HG03457 (cell line): Measurements from ENCODE around the gene RBMS3.
"Not testable (repeated sequence)": the region's sequence is repeated elsewhere in the genome, so short reads cannot be mapped to it uniquely, and the experiment has no call there.

ENCODE experiments used
- ATAC-seq: cut with Tn5 transposase; IDR thresholded peaks from one replicate; pipeline ENCODE4 v1.9.1; 2021; ENCODE audit warnings: moderate number of reproducible peaks; ENCODE audit not compliant: unreplicated experiment

The RBMS3 gene

DNA sequence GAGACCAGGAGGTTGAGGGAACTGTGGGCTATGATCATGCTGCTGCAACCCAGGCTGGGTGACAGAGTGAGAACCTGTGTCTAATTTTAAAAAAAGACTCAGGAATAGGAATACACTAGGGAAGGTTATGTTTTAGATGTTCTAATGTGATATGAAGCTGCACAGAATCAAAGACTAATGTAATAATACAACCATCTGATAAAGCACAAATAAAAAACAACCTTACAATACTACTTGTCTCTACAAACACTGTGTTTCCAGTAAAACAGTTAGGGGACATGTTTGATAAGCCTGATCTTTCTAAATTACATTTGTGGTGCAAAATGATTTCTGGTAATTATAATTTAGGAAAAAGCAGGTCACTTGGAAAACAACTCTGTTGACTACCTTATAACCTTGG, 56.7 kb downstream of the RBMS3 start:
- ATAC-seq: no peak

DNA sequence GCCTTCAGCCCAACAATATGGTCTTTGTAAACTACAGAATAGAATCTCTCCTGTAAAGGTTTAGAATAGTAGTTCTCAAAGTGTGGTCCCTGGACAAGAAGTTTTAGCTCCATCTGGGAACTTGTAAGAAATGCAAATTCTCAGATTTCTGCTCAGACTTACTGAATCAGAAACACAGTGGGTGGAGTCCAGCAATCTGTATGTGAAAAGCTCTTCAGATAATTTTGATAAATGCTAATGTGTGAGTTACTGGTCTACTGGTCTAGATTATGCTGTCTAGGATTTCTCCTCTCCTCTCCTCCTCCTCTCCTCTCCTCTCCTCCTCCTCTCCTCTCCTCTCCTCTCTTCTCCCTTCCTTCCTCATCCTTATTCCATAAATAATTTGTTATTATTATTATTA, 57.5 kb downstream of the RBMS3 start:
- ATAC-seq: no peak

DNA sequence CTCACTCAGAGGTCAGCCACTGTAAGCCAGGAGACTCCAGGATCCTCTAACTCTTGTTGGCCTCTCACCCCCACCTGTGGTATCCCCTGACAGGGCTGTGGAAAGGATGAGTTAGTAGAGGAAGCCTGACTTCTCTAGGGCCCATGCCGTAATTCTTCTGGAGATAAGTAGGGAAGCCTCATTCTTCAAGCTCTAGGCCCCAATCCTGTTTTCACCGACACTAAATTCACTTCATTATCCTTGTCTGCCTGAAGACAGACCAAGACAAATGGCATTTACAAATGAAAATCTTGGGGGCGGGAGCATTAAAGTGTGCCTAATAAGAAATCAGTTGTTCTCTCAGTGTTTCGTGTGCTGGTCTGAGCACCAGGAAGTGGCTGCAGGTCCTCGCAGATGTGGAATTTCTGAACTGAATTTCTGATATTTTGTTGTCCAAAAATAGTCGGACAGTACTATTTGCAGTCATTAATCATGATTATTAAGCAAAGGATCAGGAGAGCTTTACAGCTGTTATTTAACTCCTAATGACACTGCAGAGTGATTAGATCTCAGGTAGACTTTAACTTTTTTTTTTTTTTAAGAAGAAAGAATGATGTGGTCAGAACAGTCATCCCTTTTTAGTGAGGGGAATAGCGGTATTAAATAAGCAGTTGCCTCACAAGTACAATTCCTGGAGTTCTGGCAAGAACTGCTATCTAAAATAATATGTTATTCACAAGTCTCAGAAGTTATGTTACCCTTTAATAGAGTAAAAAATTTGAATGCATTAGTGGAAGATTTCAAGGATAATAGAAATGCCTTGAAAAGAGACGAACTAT, 58.4 kb downstream of the RBMS3 start:
- ATAC-seq: no peak

DNA sequence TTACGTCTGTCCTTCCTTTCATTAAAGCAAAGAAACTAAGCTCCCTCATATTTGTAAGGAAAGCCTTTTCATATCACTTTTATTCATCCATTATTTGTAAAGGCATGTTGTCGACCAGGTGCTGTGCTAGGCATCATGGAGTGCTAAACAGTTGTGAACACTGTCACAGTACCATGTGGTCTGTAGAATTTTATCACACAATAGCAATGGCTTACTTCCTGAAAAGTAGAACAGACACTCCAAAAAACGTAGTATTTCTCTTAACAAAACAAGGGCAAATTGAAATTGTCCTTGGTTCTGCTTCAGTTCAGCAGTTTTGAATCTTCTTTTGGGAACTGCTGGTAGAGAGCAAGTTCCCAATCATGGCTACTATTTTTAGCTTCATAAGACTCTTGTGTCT, 63.3 kb downstream of the RBMS3 start:
- no peak for ATAC-seq

DNA sequence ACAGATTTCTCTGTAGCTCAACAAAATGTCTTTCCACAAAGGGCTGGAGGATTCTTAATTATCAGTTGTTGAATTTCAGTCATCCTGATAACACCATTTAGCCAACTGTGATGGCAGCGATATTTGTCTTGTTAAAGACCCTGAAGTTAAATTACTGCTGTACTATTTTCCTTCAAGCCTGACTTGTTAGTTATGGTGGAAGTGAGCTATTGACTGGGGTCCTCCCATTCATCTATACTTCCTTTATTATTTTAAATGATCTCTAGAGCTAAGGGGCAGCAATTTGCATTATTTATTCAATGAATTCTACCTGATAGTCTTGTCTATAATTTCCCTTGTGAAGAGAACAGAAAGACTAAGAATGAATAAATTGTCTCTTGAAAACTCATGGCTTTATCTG, 64.1 kb downstream of the RBMS3 start:
- no peak for ATAC-seq

DNA sequence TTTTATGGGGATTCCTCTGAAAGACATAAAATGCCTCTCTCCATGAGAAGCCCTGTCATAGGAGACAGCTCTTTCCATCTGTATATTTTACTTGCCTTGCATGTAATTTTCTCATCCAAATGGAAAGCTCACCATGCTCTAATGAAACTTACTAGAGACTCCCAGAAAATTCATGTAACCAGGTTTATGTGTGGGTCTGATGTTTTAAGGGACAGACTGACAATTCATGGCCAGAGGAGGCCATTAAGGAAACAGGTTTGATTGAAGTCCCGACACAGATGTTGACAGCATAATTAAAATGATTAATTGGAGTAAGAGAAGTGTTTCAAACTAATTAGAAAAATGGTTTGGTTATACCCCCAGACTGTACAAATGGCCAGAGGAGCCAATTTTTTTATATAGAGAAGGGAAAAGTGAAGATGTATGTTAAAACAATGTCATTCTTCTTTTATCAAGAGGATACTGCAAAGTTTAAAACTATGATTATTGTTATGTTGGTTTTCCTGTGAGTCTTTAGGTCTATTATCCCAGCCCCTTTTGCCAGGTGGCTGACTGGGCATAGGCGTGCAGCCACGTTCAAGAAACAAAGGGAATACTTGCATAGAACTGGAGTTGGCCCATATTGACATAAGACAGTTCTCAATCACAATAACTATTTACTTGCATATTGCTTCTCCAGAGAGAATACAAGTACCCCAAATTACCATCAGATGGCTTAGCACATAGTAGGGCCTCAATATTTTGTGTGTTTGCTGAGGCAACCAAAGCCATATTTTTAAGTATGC, 64.8 kb downstream of the RBMS3 start:
- ATAC-seq: no peak

DNA sequence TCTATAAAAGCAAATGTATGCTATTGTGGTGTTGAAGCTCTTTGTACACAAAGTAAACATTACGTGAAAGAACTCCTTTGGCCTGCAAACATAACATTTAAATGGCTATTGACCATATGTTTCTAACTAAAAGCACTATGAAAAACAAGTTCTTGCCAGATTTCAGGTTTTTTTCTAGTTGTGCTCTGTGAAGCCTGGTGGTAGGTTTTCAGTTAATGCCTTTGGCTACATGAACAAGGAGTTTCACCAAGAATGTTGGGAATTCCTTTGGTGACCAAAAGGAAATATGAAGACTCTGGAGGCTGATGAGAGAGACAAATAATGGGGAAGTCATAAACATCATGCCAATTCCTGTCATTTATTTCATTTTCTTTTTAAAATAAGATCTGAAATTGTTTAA, 66.0 kb downstream of the RBMS3 start:
- no peak for ATAC-seq

DNA sequence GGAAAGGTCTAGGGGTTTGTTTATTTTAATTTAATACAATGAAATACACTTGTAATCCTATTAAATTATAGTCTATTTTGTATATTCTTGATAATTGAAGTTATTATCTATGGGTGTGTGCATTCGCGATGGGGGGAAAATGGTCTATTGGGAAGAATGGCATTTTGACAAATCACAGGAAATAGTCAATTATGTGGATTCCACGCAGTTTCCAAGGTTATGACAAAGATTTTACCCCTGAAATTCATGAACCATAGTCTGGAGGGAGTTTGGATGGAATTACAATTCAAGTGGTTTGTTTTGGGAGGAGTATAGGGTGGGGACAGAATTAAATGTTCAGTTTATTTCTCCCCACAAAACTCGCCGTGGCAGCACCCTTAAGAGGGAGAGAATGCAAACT, 66.5 kb downstream of the RBMS3 start:
- no peak for ATAC-seq

DNA sequence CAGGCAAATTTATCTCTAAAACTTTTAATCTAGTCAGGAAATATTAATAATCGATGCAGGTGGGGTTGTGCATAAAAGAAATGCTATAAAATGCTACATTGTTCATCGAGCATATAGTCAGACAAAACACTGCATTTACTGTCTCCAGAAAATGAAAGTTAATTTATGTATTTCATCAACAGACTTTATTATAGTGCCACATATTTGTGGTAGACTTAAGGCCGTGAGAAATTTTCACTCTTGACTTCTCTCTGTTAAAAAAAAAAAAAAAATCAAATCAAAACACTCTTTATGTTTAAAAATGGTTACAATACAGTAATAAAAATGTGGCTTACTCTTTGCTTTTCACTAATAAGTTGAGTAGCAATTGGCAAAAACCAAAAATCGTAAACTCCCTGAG, 67.4 kb downstream of the RBMS3 start:
- no peak for ATAC-seq

DNA sequence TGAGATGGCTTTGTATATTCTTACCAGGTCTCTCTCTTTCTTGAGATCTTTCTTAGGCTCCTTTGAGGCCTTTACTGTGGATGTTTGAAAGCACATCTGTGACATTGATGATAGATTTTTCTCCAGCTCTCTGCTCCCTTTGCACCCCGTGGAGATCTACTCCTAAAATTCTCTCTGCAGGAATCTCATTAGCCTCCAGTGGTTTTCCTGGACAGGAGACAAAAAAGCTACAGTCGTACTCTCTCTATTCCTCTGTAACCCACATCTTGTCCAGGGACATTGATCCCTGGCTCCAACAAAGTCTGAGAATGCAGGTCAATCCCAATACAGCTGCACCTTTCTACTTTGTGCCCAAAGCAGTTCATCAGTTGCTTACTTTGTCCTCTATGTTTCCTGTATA, 68.2 kb downstream of the RBMS3 start:
- no peak for ATAC-seq

DNA sequence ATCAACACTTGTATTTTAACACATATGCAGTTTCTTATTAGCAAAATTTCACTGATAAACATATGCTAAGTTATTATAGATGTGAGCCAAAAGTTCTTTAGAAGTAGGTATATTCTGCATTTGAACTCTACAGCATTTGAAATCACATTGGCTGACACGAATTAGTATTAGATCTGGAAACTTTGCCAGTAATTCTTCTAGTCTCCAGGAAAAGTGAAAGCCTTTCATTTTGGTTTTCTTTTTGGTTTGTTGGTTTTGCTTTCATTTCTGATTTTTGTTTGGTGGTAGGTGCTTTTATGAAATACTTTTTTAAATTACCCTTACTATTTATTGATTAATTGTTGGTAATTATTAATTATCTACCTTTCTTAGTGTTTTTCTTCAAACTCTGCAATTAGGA, 72.9 kb downstream of the RBMS3 start:
- no peak for ATAC-seq

DNA sequence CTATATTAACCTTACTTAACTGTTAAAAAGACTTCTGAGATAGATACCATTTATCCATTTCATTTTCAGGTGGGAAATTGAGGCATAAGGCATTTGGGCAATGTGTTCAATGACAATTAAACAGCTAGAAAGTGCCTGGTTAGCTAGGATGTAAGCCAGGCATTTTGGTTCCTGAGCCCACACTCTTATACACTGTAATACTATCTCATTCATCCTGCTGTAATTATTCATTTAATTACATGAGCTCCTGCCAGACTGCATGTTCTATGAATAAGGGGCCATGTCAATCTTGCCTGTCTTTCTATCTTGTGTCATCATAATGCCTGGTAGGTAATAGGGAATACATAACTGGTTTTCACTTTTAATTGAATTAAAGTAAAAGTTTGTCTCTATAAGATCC, 74.0 kb downstream of the RBMS3 start:
- no peak for ATAC-seq

DNA sequence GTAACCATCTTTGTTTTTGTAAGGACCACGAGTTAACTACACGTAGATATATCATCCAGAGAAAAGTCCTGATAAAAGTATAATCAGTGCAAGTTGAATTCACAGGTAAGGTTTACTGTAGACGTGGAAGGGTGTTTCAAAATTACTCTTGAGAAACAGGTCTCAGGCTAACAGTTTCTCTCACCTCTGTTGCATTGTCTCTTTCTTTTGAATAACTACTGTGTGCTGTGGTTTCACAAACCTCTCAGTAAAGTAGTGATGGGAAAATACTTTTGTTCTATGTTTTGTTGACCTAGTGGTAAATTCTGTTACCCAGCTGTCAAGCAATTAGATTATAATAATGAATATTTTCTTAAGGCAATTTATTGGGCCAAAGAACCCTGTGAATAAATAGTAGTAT, 75.2 kb downstream of the RBMS3 start:
- ATAC-seq: no peak

DNA sequence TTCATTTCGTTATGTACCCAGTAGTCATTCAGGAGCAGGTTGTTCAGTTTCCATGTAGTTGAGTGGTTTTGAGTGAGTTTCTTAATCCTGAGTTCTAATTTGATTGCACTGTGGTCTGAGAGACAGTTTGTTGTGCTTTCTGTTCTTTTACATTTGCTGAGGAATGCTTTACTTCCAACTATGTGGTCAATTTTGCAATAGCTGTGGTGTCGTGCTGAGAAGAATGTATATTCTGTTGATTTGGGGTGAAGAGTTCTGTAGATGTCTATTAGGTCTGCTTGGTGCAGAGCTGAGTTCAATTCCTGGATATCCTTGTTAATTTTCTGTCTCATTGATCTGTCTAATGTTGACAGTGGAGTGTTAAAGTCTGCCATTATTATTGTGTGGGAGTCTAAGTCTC, 79.4 kb downstream of the RBMS3 start:
- ATAC-seq: not testable (repeated sequence)

DNA sequence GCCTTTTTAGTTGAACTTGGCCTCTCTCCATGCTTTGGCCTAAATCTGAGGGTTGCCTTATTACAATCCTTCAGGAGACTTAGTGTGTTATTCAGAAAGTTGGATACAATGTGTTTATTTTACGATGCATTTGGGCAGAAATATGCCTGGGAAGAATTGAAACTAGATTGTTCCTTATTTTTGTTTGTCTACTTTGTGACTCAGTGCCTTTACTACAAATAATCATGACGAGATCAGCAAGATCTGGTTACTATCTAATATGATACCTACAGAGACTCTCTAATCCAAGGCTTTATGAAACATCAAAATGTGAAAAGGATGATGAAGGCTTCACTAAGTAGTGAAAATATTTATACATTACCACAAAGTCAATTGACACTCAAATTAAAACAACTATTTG, 82.2 kb downstream of the RBMS3 start:
- no peak for ATAC-seq

DNA sequence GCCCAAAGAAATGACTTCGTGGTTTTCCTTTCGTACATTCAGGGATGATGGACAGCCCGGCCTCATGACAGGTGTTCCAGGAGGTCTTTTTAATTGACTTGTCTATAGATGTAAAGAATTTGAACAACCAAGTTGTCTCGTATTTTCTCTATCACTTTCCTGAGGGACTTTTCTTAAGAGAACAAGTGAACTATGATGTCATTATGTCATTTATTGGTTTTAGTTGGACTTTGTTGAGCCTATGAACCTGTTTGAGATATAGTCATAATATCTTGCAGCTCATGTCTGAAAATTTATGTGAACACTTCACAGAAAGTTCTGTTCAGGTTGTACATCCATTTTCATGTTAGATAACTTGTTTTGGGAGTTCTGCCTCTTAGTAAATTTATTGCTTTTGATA, 89.2 kb downstream of the RBMS3 start:
- ATAC-seq: no peak

DNA sequence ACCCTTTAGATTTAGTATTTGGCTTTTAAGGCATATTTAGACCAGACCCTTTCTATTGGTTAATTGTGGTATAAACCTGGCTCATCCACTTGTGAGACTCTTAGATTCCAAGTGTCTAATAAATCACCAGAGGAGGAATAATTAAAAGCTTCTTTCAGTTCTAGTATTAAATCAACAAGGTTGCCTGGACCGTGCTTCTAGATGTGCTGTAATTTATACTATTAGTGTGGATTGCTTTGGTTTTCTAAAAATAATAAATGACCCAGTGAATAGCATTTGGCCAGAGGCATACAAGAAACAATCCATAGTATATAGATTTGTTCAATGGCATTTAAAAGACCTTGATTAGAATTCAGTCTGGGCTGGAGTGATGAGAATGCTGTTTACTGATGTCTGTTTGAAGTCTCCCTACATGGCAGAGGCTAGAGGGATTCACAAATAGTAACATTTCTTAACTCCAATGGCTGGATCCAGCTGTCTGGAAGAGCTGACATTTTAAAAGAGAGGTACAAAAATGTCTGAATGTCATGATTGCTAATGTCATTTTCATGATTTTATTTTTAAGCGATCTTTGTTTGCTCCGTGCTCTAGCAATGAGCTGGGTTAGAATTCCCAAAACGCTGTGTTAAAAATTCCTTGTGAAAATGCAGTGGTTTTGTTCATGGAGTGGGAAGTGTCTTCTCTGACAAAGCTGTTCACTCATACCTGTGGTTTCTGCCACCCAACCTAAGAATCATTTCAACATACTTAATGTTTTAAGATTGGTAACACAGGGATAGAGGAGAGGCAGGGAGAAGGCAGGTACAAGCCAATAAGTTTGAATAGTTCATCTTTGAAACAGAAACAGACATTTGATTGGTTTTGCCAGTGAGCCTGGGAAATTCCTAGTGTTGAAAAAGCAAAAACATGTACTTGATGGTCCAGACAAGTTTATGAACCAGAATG, 89.9 kb downstream of the RBMS3 start:
- ATAC-seq: no peak

DNA sequence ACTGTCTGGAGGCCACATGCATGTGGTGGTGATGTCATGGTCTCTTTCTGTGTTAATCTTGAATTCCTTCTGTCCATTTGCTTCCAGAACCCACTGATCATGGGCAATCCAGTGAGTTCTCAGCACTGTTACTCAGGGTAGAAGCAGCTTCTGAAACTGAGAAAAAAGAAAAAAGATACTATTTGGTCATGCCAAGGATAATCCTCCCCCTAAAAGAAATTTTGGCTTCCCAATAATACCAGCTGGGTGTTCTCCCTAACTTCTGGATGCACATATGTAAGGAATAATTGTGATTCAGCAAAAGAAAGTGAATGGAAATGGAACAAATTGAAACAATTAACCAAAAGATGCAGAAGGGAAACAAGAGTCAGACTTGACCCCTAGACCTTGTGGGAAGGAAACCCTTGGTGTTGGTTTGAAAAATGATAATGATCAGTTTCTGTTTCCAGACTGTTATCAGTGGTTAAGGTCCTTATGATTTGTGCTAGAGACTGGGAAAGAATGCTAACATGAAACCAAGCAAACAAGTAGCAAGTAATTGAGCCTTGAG, 92.3 kb downstream of the RBMS3 start:
- no peak for ATAC-seq

DNA sequence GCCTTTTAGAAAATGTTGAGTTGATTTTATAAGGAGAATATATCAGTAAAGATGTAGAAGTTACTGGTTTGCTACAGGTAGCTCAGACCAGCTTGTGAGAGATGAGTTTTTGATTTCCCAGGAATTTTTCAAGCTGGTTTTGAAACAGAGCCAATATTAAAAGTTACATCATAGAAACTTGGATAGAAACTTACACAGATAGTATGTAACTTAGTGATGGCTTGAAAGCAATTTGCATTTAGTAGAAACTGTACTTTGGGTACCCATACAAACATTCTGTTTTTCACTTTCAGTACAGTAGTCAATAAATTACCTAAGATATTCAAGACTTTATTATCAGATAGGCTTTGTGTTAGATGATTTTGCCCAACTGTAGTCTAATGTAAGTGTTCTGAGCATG, 93.4 kb downstream of the RBMS3 start:
- no peak for ATAC-seq

DNA sequence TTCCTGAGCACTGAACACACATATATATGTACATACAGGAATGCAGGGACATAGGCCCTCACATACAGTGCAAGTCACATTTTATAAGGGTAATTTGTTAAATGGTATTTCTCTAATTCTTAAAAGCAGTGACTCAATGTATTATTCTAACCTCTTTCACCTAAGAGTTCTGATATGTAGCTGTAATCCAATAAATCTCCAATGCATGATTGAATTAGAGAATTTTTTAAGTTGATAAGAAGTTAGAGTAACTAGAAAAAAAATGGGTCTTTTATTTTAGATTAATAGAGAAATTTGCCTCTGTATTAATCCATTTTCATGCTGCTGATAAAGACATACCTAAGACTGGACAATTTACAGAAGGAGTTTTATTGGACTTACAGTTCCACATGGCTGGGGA, 98.2 kb downstream of the RBMS3 start:
- ATAC-seq: no peak

DNA sequence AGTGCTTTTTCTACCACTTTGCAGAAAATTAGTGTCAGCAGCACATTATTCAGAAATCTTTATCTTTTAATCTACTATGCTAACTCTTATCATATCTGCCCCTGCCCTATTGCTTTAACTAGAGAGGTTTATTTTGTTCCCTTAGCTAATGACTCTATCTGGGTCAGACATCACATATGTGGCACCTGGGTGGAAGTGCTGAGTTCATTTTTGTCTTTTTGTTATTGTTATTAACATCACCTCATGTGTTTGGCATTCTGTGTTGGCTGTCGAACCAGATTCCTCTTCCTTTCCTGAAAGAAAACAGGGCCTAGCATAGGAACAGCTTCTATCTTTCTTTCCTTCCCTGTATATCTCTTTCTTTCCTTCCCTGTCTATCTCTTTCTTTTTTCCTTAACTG, 100.7 kb downstream of the RBMS3 start:
- no peak for ATAC-seq
